OCI-LY1 (cell line): ENCODE results near the gene C4orf54.

Experiments used
- EZH2 ChIP-seq: fragments of 200-600 bp; sonication (generic), shearing (Covaris generic); IDR thresholded peaks from 2 replicates; pipeline ENCODE4 v1.8.0; 2017; ENCODE audit warnings: borderline replicate concordance, mixed run types, mild to moderate bottlenecking, antibody characterized with exemption, low read length, moderate library complexity, mixed read lengths
- TF ChIP-seq, protein P1 (sequence below): fragments of 200-600 bp; sonication (generic), shearing (Covaris generic); IDR thresholded peaks from 2 replicates; pipeline ENCODE4 v1.5.1; 2017; ENCODE audit warnings: mild to moderate bottlenecking, antibody characterized with exemption, low read length, moderate library complexity, mixed read lengths

GRCh38 chr4:99677161-99677560 lies 19.5 kb upstream of the C4orf54 start:
- TF ChIP-seq EZH2 = no peak
- TF ChIP-seq, protein P1, sequence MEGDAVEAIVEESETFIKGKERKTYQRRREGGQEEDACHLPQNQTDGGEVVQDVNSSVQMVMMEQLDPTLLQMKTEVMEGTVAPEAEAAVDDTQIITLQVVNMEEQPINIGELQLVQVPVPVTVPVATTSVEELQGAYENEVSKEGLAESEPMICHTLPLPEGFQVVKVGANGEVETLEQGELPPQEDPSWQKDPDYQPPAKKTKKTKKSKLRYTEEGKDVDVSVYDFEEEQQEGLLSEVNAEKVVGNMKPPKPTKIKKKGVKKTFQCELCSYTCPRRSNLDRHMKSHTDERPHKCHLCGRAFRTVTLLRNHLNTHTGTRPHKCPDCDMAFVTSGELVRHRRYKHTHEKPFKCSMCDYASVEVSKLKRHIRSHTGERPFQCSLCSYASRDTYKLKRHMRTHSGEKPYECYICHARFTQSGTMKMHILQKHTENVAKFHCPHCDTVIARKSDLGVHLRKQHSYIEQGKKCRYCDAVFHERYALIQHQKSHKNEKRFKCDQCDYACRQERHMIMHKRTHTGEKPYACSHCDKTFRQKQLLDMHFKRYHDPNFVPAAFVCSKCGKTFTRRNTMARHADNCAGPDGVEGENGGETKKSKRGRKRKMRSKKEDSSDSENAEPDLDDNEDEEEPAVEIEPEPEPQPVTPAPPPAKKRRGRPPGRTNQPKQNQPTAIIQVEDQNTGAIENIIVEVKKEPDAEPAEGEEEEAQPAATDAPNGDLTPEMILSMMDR = no peak
